Neural crest cell (in vitro differentiated cells): Measurements from ENCODE around the gene PRR5L. TPM values are rescaled to one million over a fixed set of nuclear protein-coding genes. Genes with fewer than 3 reads are reported as not detected.
A peak's percentile ranks its signal among the peaks of the same experiment; 100 is the strongest.

Experiments used
- DNase-seq: peaks from one replicate; pipeline ENCODE4 v3.0.0; 2021; ENCODE audit warnings: low read depth, mixed read lengths, low spot score
- H3K27ac Mint-ChIP-seq: one replicate; pipeline ENCODE4 v1.8.0; 2021; ENCODE audit warnings: mild to moderate bottlenecking, mixed read lengths; ENCODE audit not compliant: unreplicated experiment
- H3K27me3 Mint-ChIP-seq: 2 replicates; pipeline ENCODE4 v1.8.0; 2021; ENCODE audit warnings: low read depth, mild to moderate bottlenecking, mixed read lengths
- H3K36me3 Mint-ChIP-seq: 2 replicates; pipeline ENCODE4 v1.8.0; 2021; ENCODE audit warnings: low read depth, mild to moderate bottlenecking, mixed read lengths
- H3K4me1 Mint-ChIP-seq: 2 replicates; pipeline ENCODE4 v1.8.0; 2021; ENCODE audit warnings: mixed read lengths
- H3K4me3 Mint-ChIP-seq: one replicate; pipeline ENCODE4 v1.8.0; 2021; ENCODE audit warnings: mild to moderate bottlenecking, mixed read lengths
- H3K9me3 Mint-ChIP-seq: 2 replicates; pipeline ENCODE4 v1.8.0; 2021; ENCODE audit warnings: mixed read lengths
- CTCF ChIP-seq: fragments of 200-600 bp; sonication (generic); conservative IDR thresholded peaks from 2 replicates; pipeline ENCODE4 v1.5.0; 2021; ENCODE audit warnings: antibody characterized with exemption, mild to moderate bottlenecking
- total RNA-seq: library from RNA; stranded (reverse); gene quantifications from 2 replicates; pipeline ENCODE4 v1.2.1, GENCODE V29; 2021

The PRR5L gene
- total RNA-seq, 1 donor from 2014 or later: 6.6 TPM

GRCh38 chr11:36253238-36253637 is 42.9 kb upstream of the PRR5L start:
- TF ChIP-seq CTCF: no peak
- DNase-seq: no peak
- Mint-ChIP-seq H3K27ac (peak overlapping the region; percentile 66), H3K27me3 (peaks cover 2% of the 10 kb centered on the region), H3K4me1 (peaks cover 21% of the 10 kb centered on the region), H3K9me3 (peaks cover 7% of the 10 kb centered on the region), H3K36me3 (peaks cover 3% of the 10 kb centered on the region), H3K4me3 (no peak overlapping the region)

- H3K9me3 Mint-ChIP-seq: peaks cover 7% of the 10 kb centered on the region
- no peak overlapping the region for H3K4me3 Mint-ChIP-seq
- no peak for TF ChIP-seq CTCF
- H3K4me1 Mint-ChIP-seq: peaks cover 28% of the 10 kb centered on the region
- H3K27ac Mint-ChIP-seq: no peak overlapping the region
- H3K36me3 Mint-ChIP-seq: peaks cover 3% of the 10 kb centered on the region
- peaks cover 2% of the 10 kb centered on the region for H3K27me3 Mint-ChIP-seq
- no peak for DNase-seq
Measured at GRCh38 chr11:36254713-36255112, 41.4 kb upstream of the PRR5L start.

- H3K27ac Mint-ChIP-seq: no peak overlapping the region
- H3K36me3 Mint-ChIP-seq: no peaks in the 10 kb centered on the region
- peaks cover 2% of the 10 kb centered on the region for H3K27me3 Mint-ChIP-seq
- no peak overlapping the region for H3K4me3 Mint-ChIP-seq
- no peak for TF ChIP-seq CTCF
- DNase-seq: no peak
- no peaks in the 10 kb centered on the region for H3K9me3 Mint-ChIP-seq
- peaks cover 20% of the 10 kb centered on the region for H3K4me1 Mint-ChIP-seq
Measured at GRCh38 chr11:36257351-36257750, 38.7 kb upstream of the PRR5L start.

GRCh38 chr11:36258730-36259360 is 37.2 kb upstream of the PRR5L start:
- Mint-ChIP-seq H3K4me3 (no peak overlapping the region), H3K27ac (no peak overlapping the region)

GRCh38 chr11:36261094-36261493 is 35.0 kb upstream of the PRR5L start:
- Mint-ChIP-seq H3K36me3 (no peaks in the 10 kb centered on the region), H3K4me1 (peaks cover 14% of the 10 kb centered on the region), H3K27me3 (peaks cover 2% of the 10 kb centered on the region), H3K9me3 (no peaks in the 10 kb centered on the region), H3K4me3 (no peak overlapping the region), H3K27ac (peak overlapping the region; percentile 20)
- no peak for TF ChIP-seq CTCF
- DNase-seq: no peak

More at GRCh38 chr11:36258730-36259360, 37.2 kb upstream of the PRR5L start:
- Mint-ChIP-seq H3K9me3 (no peaks in the 10 kb centered on the region), H3K27me3 (peaks cover 2% of the 10 kb centered on the region), H3K36me3 (no peaks in the 10 kb centered on the region), H3K4me1 (peaks cover 10% of the 10 kb centered on the region)
- peak; percentile 72 for TF ChIP-seq CTCF
- DNase-seq: peak; percentile 52
